DND-41 (cell line): ENCODE data around the gene CCDC148.

Experiments
- EZH2 ChIP-seq: IDR thresholded peaks from 3 replicates; pipeline ENCODE4 v1.6.1; 2012; ENCODE audit warnings: borderline replicate concordance, low read depth, mild to moderate bottlenecking, moderate library complexity, low read length, inconsistent platforms; ENCODE audit not compliant: severe bottlenecking
- TF ChIP-seq, protein P1 (sequence below): IDR thresholded peaks from 2 replicates; pipeline ENCODE4 v1.5.1; 2012; ENCODE audit warnings: borderline replicate concordance, low read length, moderate library complexity, mild to moderate bottlenecking; ENCODE audit not compliant: poor library complexity, severe bottlenecking; ENCODE audit errors: extremely low read depth

DNA sequence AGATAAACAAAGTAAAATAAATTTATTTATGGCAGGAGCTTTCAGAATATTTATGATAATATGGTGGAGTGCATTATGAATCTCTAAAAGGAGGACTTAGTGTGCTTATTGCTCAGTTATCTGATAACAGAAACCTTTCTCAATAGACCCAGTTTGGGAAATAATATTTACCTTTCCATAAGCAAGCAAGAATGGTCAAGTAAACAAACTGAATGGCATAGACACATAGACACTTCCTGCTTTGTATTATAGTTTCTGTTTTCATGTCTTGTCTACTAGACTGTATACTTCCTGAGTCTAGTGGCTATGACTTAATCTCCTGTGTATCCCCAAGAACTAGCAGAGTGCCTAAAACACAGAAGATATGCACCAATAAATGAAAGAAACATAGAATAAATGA is 267.0 kb downstream of the CCDC148 start:
- TF ChIP-seq, protein P1, sequence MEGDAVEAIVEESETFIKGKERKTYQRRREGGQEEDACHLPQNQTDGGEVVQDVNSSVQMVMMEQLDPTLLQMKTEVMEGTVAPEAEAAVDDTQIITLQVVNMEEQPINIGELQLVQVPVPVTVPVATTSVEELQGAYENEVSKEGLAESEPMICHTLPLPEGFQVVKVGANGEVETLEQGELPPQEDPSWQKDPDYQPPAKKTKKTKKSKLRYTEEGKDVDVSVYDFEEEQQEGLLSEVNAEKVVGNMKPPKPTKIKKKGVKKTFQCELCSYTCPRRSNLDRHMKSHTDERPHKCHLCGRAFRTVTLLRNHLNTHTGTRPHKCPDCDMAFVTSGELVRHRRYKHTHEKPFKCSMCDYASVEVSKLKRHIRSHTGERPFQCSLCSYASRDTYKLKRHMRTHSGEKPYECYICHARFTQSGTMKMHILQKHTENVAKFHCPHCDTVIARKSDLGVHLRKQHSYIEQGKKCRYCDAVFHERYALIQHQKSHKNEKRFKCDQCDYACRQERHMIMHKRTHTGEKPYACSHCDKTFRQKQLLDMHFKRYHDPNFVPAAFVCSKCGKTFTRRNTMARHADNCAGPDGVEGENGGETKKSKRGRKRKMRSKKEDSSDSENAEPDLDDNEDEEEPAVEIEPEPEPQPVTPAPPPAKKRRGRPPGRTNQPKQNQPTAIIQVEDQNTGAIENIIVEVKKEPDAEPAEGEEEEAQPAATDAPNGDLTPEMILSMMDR = no peak
- no peak for TF ChIP-seq EZH2
